Upper lobe of right lung (tissue), 1 donor: ENCODE measurements around the gene TNNT2. TPM values are rescaled to one million over a fixed set of nuclear protein-coding genes. Genes with fewer than 3 reads are reported as not detected.

Source experiments
- ATAC-seq: fragments of 200-7000 bp; cut with Tn5 transposase; one replicate; pipeline ENCODE4 v1.9.1; 2020; ENCODE audit warnings: mild to moderate bottlenecking, moderate library complexity
- DNase-seq: peaks from one replicate; pipeline ENCODE4 v3.0.0-alpha.2; 2020
- H3K27ac ChIP-seq: fragments of 200-600 bp; one replicate; pipeline ENCODE4 v1.8.0; 2022
- H3K27me3 ChIP-seq: fragments of 200-600 bp; one replicate; pipeline ENCODE4 v1.8.0; 2022; ENCODE audit warnings: mild to moderate bottlenecking
- H3K36me3 ChIP-seq: fragments of 200-600 bp; one replicate; pipeline ENCODE4 v1.8.0; 2022
- H3K4me1 ChIP-seq: fragments of 200-600 bp; one replicate; pipeline ENCODE4 v1.8.0; 2022
- H3K4me3 ChIP-seq: fragments of 200-600 bp; one replicate; pipeline ENCODE4 v1.8.0; 2022; ENCODE audit warnings: mild to moderate bottlenecking
- H3K9me3 ChIP-seq: fragments of 200-600 bp; one replicate; pipeline ENCODE4 v1.8.0; 2022
- intact Hi-C: fragments of 100-400 bp; cut with DNase I; formaldehyde crosslinking; loops from one replicate; pipeline ENCODE4 v1.11.0; 2022
- total RNA-seq: library from RNA; stranded (reverse); fragmentation: NEBNext Ultra II Directional; extraction: Animal tissue kit (Norgen Biotek cat#: 25700); gene quantifications from one replicate; pipeline ENCODE4 v1.2.1, GENCODE V29; 2021
- TF ChIP-seq, protein P1 (sequence below): fragments of 200-600 bp; IDR thresholded peaks from one replicate; pipeline ENCODE4 v1.8.0; 2022; ENCODE audit warnings: antibody characterized with exemption
- donor health status: DM: no; HTN: yes; CAD: no; lungs with severe emphysema.

Gene TNNT2
- total RNA-seq, 1 donor from 2014 or later, result 6.4 TPM

DNA sequence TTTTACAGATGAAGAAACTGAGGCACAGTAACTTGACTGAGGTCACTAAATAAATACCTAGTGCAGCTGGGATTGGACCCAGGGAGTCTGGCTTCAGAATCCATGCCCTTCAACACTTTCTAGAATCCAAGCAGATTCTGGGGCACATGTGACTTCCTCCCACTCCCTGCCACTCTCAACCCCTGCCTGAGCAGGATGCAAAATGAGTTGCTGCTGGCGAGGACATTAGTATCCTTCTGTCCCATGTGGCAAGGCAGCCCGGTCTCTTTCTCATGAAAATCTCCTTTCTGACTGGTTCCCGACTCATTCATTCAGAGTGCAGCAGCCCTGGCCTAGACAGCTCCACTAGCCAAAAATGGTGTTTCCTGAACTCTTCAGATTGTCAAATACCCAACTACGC, 28.4 kb downstream of the TNNT2 start:
- no peaks in the 10 kb centered on the region for H3K36me3 ChIP-seq
- no peaks in the 10 kb centered on the region for H3K4me1 ChIP-seq
- ATAC-seq (no peak), DNase-seq (peak; percentile 3)
- no peak overlapping the region for H3K27ac ChIP-seq
- TF ChIP-seq, protein P1, sequence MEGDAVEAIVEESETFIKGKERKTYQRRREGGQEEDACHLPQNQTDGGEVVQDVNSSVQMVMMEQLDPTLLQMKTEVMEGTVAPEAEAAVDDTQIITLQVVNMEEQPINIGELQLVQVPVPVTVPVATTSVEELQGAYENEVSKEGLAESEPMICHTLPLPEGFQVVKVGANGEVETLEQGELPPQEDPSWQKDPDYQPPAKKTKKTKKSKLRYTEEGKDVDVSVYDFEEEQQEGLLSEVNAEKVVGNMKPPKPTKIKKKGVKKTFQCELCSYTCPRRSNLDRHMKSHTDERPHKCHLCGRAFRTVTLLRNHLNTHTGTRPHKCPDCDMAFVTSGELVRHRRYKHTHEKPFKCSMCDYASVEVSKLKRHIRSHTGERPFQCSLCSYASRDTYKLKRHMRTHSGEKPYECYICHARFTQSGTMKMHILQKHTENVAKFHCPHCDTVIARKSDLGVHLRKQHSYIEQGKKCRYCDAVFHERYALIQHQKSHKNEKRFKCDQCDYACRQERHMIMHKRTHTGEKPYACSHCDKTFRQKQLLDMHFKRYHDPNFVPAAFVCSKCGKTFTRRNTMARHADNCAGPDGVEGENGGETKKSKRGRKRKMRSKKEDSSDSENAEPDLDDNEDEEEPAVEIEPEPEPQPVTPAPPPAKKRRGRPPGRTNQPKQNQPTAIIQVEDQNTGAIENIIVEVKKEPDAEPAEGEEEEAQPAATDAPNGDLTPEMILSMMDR, result no peak
- H3K27me3 ChIP-seq, result no peaks in the 10 kb centered on the region
- no peak overlapping the region for H3K4me3 ChIP-seq
- intact Hi-C loops, result no loop called here
- no peaks in the 10 kb centered on the region for H3K9me3 ChIP-seq

DNA sequence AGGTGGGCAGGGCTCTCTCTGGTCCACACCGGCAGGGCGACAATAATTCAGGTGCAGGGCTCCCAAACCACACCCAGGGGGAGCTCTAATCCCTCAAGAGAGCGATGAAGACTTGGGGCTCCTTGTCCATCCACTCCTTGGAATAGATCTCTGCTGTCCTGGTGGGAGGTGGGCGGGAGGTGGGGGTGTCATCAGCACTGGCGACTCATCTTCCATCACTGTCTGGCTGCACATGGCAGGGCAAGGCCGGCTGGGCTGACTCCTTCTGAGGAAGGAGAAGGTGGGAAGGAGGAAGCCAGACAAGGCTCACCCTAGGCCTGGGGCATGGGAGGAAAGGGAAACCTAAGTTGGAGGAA, 29.3 kb downstream of the TNNT2 start:
- Histone ChIP-seq H3K4me3 (no peak overlapping the region), H3K9me3 (no peaks in the 10 kb centered on the region), H3K36me3 (no peaks in the 10 kb centered on the region), H3K27ac (no peak overlapping the region), H3K27me3 (no peaks in the 10 kb centered on the region), H3K4me1 (no peaks in the 10 kb centered on the region)
- ATAC-seq (peak; percentile 82), DNase-seq (peak; percentile 67)
- TF ChIP-seq, protein P1, result peak; percentile 50
- intact Hi-C loops, result no loop called here

DNA sequence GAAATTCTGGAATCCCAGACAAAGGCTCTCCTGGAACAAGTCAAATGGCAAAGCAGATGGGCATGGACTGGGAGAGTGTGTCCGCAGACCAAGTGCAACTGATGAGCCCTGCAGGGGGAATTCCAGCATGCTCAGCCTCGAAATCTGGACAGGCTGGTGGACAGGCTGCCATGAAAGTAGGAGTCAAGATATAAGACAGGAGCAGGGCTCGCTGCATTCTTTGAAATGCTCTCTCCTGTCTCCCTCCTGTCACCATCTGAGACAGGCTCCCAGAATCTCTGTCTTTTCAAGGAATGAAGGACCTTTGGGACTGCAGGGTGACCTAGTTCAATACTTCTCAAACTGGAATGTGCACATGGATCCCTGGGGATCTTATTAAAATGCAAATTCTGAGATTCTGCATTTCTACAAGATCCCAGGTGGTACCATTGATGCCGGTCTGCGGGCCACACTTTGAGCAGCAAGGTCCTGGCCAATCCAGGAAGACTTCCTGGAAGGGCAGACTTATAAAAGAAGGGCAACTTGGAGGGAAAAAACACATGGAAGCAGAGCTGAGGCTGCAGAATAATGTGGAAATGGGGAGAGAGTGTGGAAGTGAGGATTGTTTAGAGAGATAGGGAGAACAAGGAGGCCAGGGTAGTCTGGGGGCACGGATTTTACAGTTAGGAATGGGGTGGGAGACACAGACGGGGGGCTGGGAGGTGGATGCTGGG, 29.8 kb downstream of the TNNT2 start:
- no peaks in the 10 kb centered on the region for H3K27me3 ChIP-seq
- no peak overlapping the region for H3K27ac ChIP-seq
- no peaks in the 10 kb centered on the region for H3K4me1 ChIP-seq
- DNase-seq, result peak; percentile 5
- no peaks in the 10 kb centered on the region for H3K9me3 ChIP-seq
- intact Hi-C loops, result no loop called here
- TF ChIP-seq, protein P1, result no peak
- no peak overlapping the region for H3K4me3 ChIP-seq
- no peak for ATAC-seq
- no peaks in the 10 kb centered on the region for H3K36me3 ChIP-seq

DNA sequence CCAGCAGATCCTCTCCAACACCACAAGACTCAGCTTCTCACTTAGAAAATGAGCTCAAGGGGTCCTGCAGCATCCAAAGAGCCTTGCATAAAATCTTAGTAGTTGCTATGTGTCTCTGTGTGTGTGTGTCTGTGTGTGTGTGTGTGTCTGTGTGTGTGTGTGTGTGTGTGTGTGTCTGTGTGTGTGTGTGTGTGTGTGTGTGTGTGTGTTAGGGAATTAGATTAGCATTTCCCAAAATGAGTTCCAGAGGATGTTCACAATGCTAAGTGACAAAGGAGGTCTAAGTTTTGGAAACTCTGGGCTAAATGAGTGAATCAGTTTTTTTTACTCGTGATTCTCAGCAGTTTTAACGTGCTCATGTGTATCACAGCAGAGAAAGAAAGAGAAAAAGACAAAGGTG, 30.5 kb downstream of the TNNT2 start:
- no peaks in the 10 kb centered on the region for H3K4me1 ChIP-seq
- H3K27me3 ChIP-seq, result no peaks in the 10 kb centered on the region
- TF ChIP-seq, protein P1, result no peak
- ATAC-seq, result no peak
- no peaks in the 10 kb centered on the region for H3K9me3 ChIP-seq
- intact Hi-C loops, result no loop called here
- H3K27ac ChIP-seq, result no peak overlapping the region
- no peak for DNase-seq
- no peak overlapping the region for H3K4me3 ChIP-seq
- H3K36me3 ChIP-seq, result no peaks in the 10 kb centered on the region

DNA sequence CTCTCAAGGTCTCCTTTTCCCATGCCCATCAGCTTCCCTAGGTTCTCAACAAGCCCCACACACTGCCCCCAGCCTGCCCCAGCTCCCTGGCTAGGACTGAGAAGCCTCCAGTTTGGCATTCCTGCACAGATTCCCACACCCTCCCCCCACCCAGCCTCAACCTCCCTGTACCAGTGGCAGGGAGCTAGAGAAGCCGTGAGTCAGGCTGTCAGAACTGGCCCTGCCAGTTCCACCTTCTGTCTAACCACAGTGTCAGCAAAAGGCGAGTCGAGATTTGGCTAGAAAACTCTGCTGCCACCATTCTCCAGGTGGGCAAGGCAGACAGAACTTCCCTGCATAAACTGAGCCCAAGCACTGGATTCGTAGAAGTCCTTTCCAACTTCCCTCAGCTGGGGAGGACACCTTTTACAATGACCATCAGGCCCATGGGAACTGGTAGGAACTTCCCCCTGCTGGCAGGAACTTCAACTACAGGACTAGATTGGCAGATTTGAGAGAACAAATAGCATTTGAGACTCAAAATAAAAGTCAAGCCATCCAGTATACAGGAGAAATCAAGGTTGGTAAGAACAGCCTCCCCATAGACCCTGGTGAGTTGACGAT, 31.0 kb downstream of the TNNT2 start:
- Histone ChIP-seq H3K4me3 (no peak overlapping the region), H3K27me3 (no peaks in the 10 kb centered on the region), H3K27ac (no peak overlapping the region), H3K4me1 (no peaks in the 10 kb centered on the region), H3K36me3 (no peaks in the 10 kb centered on the region), H3K9me3 (no peaks in the 10 kb centered on the region)
- peak; percentile 18 for DNase-seq
- TF ChIP-seq, protein P1, result peak; percentile 59
- ATAC-seq, result peak; percentile 61
- intact Hi-C loops, result no loop called here
